Stomach smooth muscle (tissue), 2 donors: ENCODE data around the gene RTN4RL1.

Source experiments
- H3K27ac ChIP-seq: one replicate; pipeline ENCODE4 v1.7.0; 2013; ENCODE audit warnings: mild to moderate bottlenecking, low read length, inconsistent platforms
- H3K27me3 ChIP-seq, 2 donors: one replicate each; pipeline ENCODE4 v1.7.0; 2013; ENCODE audit warnings: low read length in 2 of 2; ENCODE audit not compliant: insufficient read depth in 2 of 2, control insufficient read depth in 1 of 2
- H3K36me3 ChIP-seq, 2 donors: one replicate each; pipeline ENCODE4 v1.7.0; 2013; ENCODE audit warnings: low read length in 2 of 2; ENCODE audit not compliant: control insufficient read depth in 2 of 2, insufficient read depth in 2 of 2
- H3K4me1 ChIP-seq: one replicate; pipeline ENCODE4 v1.7.0; 2013; ENCODE audit warnings: low read length; ENCODE audit not compliant: control insufficient read depth, insufficient read depth
- H3K4me3 ChIP-seq, 2 donors: one replicate each; pipeline ENCODE4 v1.7.0; 2013; ENCODE audit warnings: low read length in 2 of 2
- H3K9ac ChIP-seq, 2 donors: one replicate each; pipeline ENCODE4 v1.7.0; 2013; ENCODE audit warnings: low read length in 2 of 2, mild to moderate bottlenecking in 1 of 2
- H3K9me3 ChIP-seq, 2 donors: one replicate each; pipeline ENCODE4 v1.7.0; 2013; ENCODE audit warnings: low read length in 2 of 2; ENCODE audit not compliant: control insufficient read depth in 2 of 2
- donor health status: healthy.
- donor health status: Pancreatic carcinoma.

RTN4RL1 gene

DNA sequence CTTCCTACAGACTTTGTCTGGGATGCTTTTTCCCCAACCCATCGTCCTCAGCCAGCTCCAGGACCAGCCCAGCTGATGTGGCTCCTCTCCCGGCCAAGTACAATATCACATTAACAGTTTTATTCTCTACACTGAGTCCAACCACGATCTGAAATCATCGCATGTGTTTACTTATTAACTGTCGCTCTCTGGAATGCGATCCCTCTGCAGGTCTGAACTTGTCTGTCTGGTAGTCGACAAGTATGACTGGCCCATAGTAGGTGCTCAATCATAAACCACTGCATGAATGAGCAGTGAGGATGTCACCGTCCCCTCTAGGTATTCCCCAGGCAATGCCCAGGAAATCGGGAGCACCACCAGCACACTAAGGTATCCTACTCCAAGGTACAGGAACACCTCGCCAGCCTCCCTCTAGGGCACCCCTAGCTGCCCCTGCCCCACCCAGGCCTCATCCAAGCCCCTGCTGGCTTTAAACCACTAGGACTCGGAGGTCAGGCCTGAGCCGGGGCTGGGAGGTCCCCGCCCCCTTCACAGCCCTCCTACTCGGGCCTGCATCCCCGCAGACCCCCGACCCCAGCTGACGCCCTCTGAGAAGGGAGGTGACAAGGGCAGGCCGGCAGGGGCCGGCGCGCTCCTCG, 27.7 kb downstream of the RTN4RL1 start:
- H3K4me3 ChIP-seq: no peak overlapping the region
- no peak overlapping the region for H3K9ac ChIP-seq
- H3K27me3 ChIP-seq: no peaks in the 10 kb centered on the region
- H3K9me3 ChIP-seq: no peaks in the 10 kb centered on the region
- H3K4me1 ChIP-seq: peaks cover 29% of the 10 kb centered on the region
- no peaks in the 10 kb centered on the region for H3K36me3 ChIP-seq
- H3K27ac ChIP-seq: no peak overlapping the region

DNA sequence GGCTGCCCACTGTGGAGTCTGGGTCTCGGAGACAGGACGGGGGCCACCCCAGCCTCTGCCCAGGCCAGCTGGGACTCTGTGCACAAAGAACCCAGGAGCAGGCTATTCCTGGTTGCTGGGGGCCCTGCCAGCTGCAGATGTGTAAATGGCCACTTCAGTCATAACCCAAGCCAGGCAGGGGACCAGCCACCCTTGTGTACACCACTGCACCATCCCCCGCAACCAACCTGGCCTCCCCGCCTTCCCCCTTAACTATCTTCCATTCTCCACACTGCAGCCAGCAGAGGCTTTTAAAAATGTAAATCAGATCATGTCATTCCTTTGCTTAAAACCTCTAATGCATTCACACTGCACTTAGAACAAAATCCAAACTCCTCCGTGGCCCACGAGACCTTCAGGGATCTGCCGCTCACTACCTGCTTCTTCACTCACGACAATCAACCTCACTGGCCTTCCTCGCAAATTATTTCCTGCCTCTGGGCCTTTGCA, 28.3 kb downstream of the RTN4RL1 start:
- H3K36me3 ChIP-seq: no peaks in the 10 kb centered on the region
- H3K27ac ChIP-seq: no peak overlapping the region
- H3K4me3 ChIP-seq: no peak overlapping the region
- H3K4me1 ChIP-seq: peaks cover 29% of the 10 kb centered on the region
- no peaks in the 10 kb centered on the region for H3K27me3 ChIP-seq
- no peaks in the 10 kb centered on the region for H3K9me3 ChIP-seq
- no peak overlapping the region for H3K9ac ChIP-seq

DNA sequence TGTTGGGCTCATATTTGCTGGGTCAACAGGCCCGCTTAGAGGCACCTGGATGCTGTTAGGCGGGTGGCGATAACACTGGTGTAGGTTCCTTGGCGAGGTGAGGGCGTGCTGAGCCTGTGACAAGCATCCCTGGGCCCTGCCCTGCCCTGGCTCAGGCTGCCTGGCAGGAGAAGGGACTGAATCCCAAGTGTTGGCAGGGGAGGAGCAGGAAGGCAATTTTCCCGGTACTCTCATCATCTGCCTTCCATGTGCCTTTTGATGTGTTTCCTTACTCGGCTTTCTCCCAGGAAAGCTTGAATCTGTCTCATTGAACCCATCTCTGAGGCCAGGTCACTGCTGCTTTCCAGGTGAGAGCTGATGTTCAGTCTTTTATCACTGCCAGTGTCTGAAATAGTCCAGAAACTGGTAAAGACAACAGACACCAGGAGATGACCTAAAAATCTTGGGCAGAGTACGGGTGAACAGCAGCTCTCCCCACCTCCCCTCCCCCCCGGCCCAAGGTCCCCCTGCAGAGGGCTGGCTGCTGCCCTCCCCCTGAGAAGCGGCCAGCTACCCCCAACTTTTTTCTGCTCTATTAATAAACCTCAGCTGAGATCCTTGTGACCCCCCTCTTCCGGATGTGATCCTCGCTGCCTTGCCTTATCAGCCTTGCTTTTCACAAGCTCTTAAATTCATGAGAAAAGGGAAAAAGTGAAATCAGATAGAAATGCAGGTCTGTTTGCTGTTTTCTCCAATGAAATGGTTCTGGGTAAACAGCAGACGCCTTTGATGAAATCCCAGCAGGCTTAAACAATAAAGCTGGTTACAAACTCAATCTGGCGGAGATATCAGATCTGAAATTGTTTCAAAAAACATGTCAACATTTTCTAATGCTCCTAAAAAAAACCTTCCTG, 29.0 kb downstream of the RTN4RL1 start:
- Histone ChIP-seq H3K9ac (no peak overlapping the region), H3K36me3 (no peaks in the 10 kb centered on the region), H3K27ac (no peak overlapping the region), H3K27me3 (no peaks in the 10 kb centered on the region), H3K4me3 (no peak overlapping the region), H3K4me1 (peaks cover 29% of the 10 kb centered on the region), H3K9me3 (no peaks in the 10 kb centered on the region)

DNA sequence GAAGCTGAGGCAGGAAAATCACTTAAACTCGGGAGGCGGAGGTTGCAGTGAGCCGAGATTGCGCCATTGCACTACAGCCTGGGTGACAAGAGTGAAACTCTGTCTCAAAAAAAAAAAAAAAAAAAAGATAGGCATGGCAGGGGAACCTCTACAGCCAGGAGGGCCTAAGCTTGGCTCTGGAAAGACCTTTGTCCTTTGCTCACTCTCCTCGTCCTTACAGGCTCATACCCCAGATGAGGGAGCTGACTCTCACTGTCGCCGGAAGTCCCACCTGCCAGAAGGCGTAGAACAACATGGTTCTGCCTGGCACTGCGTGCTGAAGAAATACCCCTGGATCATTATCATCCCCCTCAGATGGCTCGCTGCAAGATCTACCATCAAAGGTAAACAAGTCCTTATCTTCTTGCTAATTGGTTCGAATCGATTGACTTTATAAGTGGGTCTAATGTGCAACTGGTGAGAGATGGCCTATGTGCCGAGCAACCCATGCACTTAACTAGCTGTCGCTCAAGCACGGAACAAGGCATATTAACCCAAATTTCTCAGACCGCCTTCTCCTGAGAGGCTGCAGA, 29.7 kb downstream of the RTN4RL1 start:
- Histone ChIP-seq H3K27me3 (no peaks in the 10 kb centered on the region), H3K36me3 (no peaks in the 10 kb centered on the region), H3K9me3 (no peaks in the 10 kb centered on the region), H3K4me3 (no peak overlapping the region), H3K9ac (no peak overlapping the region), H3K4me1 (peaks cover 29% of the 10 kb centered on the region), H3K27ac (no peak overlapping the region)

DNA sequence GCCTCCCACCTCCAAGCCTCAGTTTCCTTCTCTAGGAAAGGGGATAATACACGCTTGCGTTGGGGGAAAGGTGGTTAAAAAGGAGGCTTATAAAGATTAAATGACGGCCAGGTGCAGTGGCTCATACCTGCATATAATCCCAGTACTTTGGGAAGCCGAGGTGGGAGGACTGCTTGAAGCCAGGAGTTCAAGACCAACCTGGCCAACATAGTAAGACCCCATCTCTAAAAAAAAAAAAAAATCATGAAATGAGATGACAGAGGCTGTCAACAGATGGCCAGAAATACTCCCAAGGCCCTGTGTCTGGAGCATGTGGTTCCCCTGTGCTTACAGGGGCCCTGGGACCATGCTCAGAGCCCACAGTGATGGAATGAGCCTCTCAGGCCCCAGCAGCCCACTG, 30.4 kb downstream of the RTN4RL1 start:
- Histone ChIP-seq H3K36me3 (no peaks in the 10 kb centered on the region), H3K9me3 (no peaks in the 10 kb centered on the region), H3K27me3 (no peaks in the 10 kb centered on the region), H3K27ac (no peak overlapping the region), H3K4me1 (peaks cover 22% of the 10 kb centered on the region), H3K4me3 (no peak overlapping the region), H3K9ac (no peak overlapping the region)

DNA sequence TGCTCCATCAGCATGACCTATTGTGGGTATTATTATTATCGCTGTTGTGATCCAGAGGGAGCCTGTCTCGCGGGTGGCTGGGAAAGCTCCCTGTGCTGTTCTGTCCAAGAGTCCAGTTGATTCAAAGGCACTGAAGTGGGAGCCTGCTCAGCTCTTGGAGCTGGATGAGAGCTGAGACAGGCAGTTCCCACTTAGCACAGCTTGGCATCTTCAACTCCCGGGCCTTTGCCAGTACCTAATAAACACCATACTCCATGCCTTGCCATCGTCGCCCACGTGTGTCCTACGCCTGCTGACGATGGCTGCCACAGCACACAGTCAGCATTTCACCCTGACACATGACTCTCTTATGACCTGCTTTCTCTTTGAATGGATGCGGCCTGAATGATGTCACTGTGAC, 32.6 kb downstream of the RTN4RL1 start:
- no peaks in the 10 kb centered on the region for H3K9me3 ChIP-seq
- H3K27ac ChIP-seq: no peak overlapping the region
- H3K4me1 ChIP-seq: peaks cover 3% of the 10 kb centered on the region
- no peak overlapping the region for H3K4me3 ChIP-seq
- no peaks in the 10 kb centered on the region for H3K36me3 ChIP-seq
- H3K9ac ChIP-seq: no peak overlapping the region
- H3K27me3 ChIP-seq: peaks cover 0 to 2% of the 10 kb centered on the region in 2 donors

DNA sequence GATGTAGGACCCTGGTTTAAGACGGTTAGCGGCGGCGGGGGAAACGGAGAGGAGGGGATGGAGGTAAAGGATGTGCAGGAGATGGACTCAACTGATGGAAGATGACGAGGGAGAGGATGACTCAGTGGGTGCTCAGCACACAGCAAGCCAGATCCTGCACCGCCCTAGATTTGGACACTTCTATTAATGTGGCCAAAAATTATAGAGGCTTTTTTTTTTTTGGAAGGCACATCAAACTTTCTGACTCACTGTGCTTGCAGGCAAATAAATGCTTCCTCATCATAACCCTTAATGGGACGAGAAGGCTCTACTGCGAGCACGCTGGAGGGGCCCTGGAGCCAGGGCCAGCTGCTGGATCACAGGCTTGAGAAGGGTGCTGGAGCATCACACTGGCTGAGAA, 36.0 kb downstream of the RTN4RL1 start:
- Histone ChIP-seq H3K4me1 (no peaks in the 10 kb centered on the region), H3K27ac (no peak overlapping the region), H3K27me3 (peaks cover 0 to 2% of the 10 kb centered on the region in 2 donors), H3K9ac (no peak overlapping the region), H3K9me3 (no peaks in the 10 kb centered on the region), H3K36me3 (no peaks in the 10 kb centered on the region), H3K4me3 (no peak overlapping the region)

DNA sequence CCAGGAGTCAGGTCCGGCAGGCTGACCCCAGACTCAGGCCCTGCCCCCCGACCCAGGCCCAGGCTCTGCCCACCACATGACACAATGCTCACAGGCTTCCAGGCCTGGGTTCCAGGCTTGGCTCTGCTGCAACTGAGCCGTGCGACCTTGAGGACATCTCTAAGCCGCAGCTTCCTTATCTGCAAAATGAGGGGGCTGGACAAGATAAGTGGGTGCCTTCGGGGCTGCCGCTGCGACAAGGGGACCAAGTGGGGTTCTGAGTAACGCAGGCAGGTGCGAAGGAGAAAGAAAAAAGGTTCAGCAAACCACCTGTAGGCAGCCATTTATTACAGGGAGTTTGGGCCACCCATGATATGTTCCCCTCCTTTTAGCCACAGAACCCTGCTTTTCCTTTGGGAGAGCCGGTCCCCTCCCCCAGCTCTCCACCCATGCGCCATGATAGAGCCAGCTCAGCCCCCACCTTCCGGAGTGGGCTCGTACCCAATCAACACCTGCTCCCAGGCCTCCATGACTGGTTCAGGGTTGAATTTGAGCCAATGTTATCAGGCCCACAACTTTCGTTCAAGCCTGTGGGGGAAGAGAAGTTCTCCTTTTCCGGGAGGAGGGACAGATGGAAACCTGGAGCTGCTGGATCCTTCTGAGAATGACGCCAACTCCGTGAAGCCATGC, 38.2 kb downstream of the RTN4RL1 start:
- Histone ChIP-seq H3K9ac (no peak overlapping the region), H3K36me3 (no peaks in the 10 kb centered on the region)

DNA sequence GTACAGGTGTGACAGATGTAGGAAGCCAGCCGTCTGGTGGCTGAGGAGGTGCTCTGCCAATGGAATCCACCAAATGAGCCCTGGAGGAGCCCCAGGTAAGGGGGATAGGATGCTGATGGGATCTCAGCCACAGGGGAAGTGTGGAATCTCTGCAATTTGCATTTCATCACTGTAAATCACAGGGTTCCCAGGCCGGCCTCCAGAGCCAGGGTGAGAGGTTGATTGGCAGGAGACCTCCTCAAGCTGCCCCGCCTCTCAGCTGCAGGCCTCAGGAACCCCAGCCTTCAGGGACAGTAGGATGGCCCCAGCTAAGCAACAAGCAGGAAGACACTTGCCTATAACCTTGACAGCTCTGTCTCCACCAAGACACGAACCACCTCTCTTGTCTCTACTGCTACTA, 39.4 kb downstream of the RTN4RL1 start:
- no peak overlapping the region for H3K4me3 ChIP-seq
- no peaks in the 10 kb centered on the region for H3K4me1 ChIP-seq
- H3K36me3 ChIP-seq: no peaks in the 10 kb centered on the region
- no peaks in the 10 kb centered on the region for H3K9me3 ChIP-seq
- H3K27ac ChIP-seq: no peak overlapping the region
- H3K27me3 ChIP-seq: peaks cover 2 to 4% of the 10 kb centered on the region in 2 donors
- no peak overlapping the region for H3K9ac ChIP-seq

More for the DNA sequence above, 38.2 kb downstream of the RTN4RL1 start:
- Histone ChIP-seq H3K4me1 (no peaks in the 10 kb centered on the region), H3K27me3 (peaks cover 2 to 4% of the 10 kb centered on the region in 2 donors), H3K9me3 (no peaks in the 10 kb centered on the region), H3K4me3 (no peak overlapping the region), H3K27ac (no peak overlapping the region)

DNA sequence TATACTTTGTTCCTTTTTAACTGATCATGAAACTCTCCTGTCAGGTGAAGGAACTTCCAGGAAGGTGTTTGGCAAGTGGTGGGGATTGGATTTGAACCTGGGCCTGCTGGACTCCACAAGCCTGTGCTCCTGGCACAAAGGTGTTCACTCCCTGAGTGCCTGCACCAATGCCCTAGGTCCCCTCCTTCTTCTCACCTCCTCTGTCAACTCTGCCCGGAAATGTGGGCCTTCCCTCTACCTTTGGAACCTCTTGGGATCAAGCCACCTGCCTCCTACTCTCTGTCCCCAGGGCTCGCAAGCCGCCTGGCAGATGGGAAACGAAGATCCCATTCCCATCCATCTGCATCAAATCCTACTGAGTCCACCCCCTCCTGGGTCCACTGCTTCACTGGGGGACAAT, 40.0 kb downstream of the RTN4RL1 start:
- Histone ChIP-seq H3K9ac (no peak overlapping the region), H3K27ac (no peak overlapping the region), H3K27me3 (peaks cover 2 to 4% of the 10 kb centered on the region in 2 donors), H3K4me3 (no peak overlapping the region), H3K9me3 (no peaks in the 10 kb centered on the region), H3K4me1 (no peaks in the 10 kb centered on the region), H3K36me3 (no peaks in the 10 kb centered on the region)
